GM19023 (cell line): ENCODE measurements around the gene ATP5PD.
"Not testable (repeated sequence)": the region's sequence is repeated elsewhere in the genome, so short reads cannot be mapped to it uniquely, and the experiment has no call there.

Source experiments
- ATAC-seq: cut with Tn5 transposase; IDR thresholded peaks from one replicate; pipeline ENCODE4 v1.9.1; 2021; ENCODE audit warnings: mild to moderate bottlenecking, moderate library complexity; ENCODE audit not compliant: unreplicated experiment

The ATP5PD gene

DNA sequence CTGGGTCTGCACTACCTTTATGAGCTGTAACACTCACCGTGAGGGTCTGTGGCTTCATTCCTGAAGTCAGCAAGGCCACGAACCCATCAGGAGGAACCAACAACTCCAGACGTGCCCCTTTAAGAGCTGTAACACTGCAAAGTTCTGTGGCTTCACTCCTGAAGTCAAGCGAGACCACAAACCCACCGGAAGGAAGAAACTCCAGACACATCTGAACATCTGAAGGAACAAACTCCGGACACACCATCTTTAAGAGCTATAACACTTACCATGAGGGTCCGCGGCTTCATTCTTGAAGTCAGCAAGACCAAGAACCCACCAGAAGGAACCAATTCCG, 21.4 kb downstream of the ATP5PD start:
- ATAC-seq: not testable (repeated sequence)

DNA sequence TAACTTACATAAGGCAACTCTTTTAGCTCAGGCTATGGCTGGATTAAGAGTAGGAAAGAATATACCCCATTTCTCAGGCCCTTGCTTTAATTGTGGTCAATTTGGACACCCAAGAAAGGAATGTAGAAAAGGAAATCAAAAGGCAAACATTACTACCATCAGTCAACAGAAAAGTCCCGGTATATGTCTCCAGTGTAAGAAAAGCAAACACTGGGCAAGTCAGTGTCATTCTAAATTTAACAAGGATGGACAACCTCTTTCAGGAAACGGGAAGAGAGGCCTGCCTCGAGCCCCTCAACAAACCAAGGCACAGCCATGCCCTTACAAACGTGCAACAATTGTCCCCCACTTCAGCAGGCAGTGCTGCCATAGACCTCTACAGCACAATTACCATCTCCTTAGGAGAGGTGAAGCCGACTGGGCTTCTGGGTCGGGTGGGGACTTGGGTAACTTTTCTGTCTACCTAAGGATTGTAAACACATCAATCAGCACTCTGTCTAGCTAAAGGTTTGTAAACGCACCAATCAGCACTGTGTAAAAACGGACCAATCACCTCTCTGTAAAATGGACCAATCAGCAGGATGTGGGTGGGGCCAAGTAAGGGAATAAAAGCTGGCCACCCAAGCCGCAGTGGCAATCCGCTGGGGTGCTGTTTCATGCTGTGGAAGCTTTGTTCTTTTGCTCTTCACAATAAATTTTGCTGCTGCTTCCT, 21.9 kb downstream of the ATP5PD start:
- ATAC-seq: no peak

DNA sequence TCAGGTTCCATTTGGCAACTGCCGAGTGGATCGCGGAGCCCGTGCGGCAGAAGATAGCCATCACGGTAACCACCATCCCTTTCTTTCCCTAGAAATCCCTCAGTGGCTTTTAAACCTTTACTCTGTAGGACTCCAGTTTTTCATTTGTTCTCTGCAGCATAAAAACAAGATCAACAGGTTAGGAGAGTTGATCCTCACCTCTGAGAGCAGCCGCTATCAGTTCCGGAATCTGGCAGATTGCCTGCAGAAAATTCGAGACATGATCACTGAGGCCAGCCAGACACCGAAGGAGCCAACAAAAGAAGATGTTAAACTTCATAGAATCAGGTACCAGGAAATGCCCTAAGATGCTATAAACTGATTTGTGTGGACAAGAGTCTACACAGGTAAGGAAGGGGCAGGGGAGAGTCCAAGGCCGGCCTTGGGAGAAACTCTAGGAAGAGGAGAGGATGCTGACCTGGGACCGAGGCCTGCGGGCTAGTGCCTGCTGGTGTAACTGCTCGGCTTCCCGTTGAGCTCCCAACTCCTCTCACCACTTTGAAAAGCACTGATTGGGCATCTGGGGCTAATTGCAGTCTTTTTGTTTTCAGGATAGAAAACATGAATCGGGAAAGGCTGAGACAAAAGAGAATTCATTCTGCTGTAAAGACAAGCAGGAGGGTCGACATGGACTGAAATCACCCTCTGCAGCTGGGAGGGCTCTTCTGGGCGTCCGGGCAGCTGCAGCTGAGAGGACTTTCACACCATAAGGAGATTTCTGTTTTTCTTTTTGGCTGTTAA, 26.2 kb downstream of the ATP5PD start:
- no peak for ATAC-seq

GRCh38 chr17:75019710-75020109, 27.1 kb downstream of the ATP5PD start:
- no peak for ATAC-seq

DNA sequence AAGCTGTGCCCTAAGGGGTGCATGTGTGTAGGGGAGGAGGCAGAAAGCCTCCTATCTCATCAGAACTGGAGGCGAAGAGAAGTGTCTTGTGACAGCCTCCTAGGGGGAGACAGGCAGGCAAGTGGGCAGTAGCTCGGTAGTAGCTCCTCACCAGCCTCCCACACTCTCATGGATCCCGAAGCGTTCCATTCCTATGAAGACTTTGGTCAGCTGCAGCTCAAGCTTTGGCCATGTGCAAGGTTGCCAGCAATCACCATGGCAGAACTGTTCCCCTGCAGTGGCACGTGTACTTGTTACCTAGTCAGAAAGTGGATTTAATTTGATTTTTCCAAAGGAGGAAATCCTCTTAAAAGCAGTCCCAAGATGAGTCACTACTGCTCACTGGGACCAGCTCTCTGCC, 27.6 kb downstream of the ATP5PD start:
- no peak for ATAC-seq

DNA sequence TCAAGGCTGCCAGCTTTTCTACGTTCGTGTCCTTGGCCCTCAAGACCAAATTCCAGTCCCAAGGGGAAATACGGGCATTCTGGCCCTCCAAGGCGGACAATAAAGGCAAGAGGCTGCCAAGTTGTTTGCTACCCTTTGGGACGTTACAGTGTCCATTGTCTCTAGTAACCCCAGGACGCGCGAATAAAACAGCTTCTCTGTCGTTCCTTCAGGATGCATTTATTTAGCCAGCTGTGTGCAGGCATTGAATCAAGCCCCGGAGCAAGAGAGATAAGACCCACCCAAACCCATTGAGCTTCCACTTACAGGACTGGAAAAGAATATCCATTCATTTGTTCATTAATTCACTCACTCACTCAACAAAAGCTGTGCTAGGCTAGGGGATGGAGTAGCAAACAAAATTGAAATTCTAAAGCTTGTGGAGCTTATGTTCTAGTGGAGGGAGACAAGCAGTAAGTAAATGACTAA, 33.6 kb downstream of the ATP5PD start:
- ATAC-seq: no peak

- peak; percentile 88 for ATAC-seq
Observed at GRCh38 chr17:75012346-75013091, 34.2 kb downstream of the ATP5PD start, which contains the start of gene MRPL58. TSS of gene MRPL58 (plus strand) at chr17:75012670. CDS start at chr17:75012687, 17 bp downstream.

DNA sequence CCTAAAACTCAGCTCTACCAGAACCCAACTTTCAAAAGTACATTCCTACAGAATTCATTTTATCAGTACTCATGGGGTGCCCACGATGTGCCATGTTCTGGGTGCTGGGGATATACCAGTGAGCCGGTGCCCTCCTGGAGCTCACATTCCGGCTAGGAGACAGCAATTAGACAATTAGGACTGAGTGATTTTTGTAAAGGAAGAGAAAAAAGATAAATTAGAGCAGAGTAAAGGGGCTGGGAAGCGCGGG, 34.7 kb downstream of the ATP5PD start:
- no peak for ATAC-seq

DNA sequence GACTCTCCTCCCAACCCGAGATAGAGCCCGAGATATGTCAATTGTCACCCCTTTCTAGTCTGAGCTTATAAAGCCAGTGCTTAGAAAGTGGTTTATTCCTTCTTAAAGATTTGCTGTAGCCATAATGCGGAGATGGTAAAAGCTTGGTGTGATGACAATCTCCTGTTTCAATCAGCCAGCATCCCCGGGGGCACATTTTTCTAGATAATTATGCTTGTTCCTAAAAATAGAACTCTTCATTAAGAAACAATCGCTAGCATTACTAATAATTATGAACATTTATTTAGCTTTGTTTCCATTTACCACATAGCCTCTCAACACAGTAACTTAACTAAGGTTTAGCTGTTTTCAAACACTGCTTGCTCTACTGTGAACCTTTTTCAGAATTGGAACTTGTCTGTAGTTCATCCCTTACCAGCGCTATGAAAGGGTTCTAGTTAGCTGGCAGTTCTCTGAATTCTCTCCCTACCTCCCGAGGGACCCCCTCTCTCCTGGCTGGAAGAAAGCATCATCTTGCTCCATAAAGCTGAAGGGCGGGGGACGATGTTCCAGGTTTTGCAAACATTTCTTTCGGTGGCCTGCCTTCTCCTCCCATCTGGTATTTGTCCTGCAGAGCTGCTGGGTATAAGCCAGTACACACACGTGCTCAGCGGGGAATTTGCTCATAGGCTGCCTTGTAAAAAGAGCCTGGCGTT, 35.2 kb downstream of the ATP5PD start:
- no peak for ATAC-seq

- no peak for ATAC-seq
Observed at GRCh38 chr17:75010683-75011400, 35.9 kb downstream of the ATP5PD start.

- ATAC-seq: no peak
Observed at GRCh38 chr17:75009139-75009724, 37.5 kb downstream of the ATP5PD start.

- ATAC-seq: no peak
Observed at GRCh38 chr17:75008373-75008772, 38.4 kb downstream of the ATP5PD start.

- no peak for ATAC-seq
Observed at GRCh38 chr17:75006653-75007052, 40.1 kb downstream of the ATP5PD start.

DNA sequence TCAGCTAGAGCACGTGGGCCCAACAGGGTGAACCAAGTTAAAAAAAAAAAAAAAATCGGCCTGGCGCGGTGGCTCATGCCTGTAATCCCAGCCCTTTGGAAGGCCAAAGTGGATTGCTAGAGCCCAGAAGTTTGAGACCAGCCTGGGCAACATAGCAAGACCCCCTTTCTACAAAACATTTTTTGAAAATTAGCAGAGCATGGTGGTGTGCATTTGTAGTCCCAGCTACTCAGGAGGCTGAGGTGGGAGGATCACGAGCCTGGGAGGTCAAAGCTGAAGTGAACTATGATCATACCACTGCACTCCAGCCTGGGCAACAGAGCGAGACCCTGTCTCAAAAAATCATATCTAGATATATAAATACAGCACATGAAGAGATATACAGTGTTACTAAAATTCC, 40.7 kb downstream of the ATP5PD start:
- not testable (repeated sequence) for ATAC-seq

DNA sequence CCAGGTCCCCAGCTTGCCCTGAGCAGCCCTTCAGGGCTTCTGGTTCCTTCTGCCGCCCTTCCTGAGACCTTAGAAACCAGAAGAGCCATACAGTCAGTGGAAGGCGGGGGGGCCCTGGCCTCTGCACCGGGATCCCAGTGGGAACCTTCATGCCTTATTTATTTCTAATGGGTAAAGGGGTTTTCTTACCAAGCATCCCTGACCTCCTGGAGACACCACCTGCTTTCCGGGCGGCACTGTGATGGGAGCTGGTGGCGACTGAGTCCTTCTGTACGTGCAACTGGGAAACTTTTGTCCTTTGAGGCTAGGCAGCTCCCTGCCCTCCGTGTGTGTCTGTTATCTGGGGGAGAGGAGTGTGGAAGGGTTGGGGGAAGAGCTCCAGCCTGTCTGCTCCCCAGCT, 41.5 kb downstream of the ATP5PD start:
- no peak for ATAC-seq

GRCh38 chr17:75004371-75004770, 42.4 kb downstream of the ATP5PD start:
- ATAC-seq: no peak

- ATAC-seq: no peak
Observed at GRCh38 chr17:75003957-75004355, 42.8 kb downstream of the ATP5PD start.

GRCh38 chr17:75003070-75003956, 43.5 kb downstream of the ATP5PD start:
- no peak for ATAC-seq
